GM12878 (cell line): Measurements from ENCODE around the gene SNX32. TPM values are rescaled to one million over a fixed set of nuclear protein-coding genes. Genes with fewer than 3 reads are reported as not detected.

ENCODE experiments used
- ETV6 ChIP-seq, 2 experiments: fragments of 450-650 bp in 1 of 2; IDR thresholded peaks in 1 of 2; conservative IDR thresholded peaks in 1 of 2; 2 replicates each; pipeline ENCODE4 v1.6.1; 2014; ENCODE audit warnings: antibody characterized with exemption in 1 of 2, borderline replicate concordance in 1 of 2, low read depth in 1 of 2, mild to moderate bottlenecking in 1 of 2, moderate library complexity in 1 of 2
- HDGF ChIP-seq: fragments of 450-650 bp; IDR thresholded peaks from 2 replicates; pipeline ENCODE4 v1.6.1; 2016; ENCODE audit warnings: antibody characterized with exemption
- MTA2 ChIP-seq: fragments of 450-650 bp; IDR thresholded peaks from 2 replicates; pipeline ENCODE4 v1.6.1; 2016; ENCODE audit warnings: low read depth, mild to moderate bottlenecking, moderate library complexity
- MXI1 ChIP-seq: fragments of 150-350 bp; IDR thresholded peaks from 2 replicates; pipeline ENCODE4 v1.6.1; 2011; ENCODE audit warnings: low read depth, mild to moderate bottlenecking, inconsistent platforms, low read length, improper control_type of control experiment
- POLR2AphosphoS2 ChIP-seq: IDR thresholded peaks from 2 replicates; pipeline ENCODE4 v1.6.1; 2011; ENCODE audit warnings: low read depth, mild to moderate bottlenecking, low read length, improper control_type of control experiment, moderate library complexity
- SRF ChIP-seq, 2 experiments: IDR thresholded peaks; 2 replicates each; pipeline ENCODE4 v1.6.1; 2011; ENCODE audit warnings: low read depth in 2 of 2, low read length in 2 of 2, mild to moderate bottlenecking in 1 of 2, moderate library complexity in 1 of 2
- ZNF384 ChIP-seq: IDR thresholded peaks from 2 replicates; pipeline ENCODE4 v1.6.1; 2012; ENCODE audit warnings: low read depth, mild to moderate bottlenecking, low read length, improper control_type of control experiment, borderline replicate concordance
- polyA plus RNA-seq, 11 experiments: library from polyadenylated mRNA; depleted of rRNA in 4 of 11; unstranded in 6 of 11; stranded (reverse) in 5 of 11; fragments of >200 nt; fragmentation: Nextera tagmentation in 4 of 11; fragmentation: Illumina TruSeq in 1 of 11; extraction: Ambion mirVana in 4 of 11; extraction: Trizol in 1 of 11; gene quantifications; 1 replicate in 1 of 11; 2 replicates in 10 of 11; pipeline versions ENCODE4 v1.2.1 to v1.2.3, GENCODE V29; 2011 to 2016; ENCODE audit warnings: inconsistent platforms in 2 of 11, missing spikeins in 2 of 11, low read depth in 1 of 11
- total RNA-seq, 4 experiments: library from RNA; depleted of rRNA in 3 of 4; stranded (reverse); fragments of >200 nt in 3 of 4; fragmentation: Illumina TruSeq in 1 of 4; extraction: Trizol in 1 of 4; gene quantifications; 2 replicates each; pipeline versions ENCODE4 v1.2.1 to v1.2.3, GENCODE V29; 2013 to 2021
- TF ChIP-seq, protein P1 (sequence below): fragments of 450-650 bp; IDR thresholded peaks from 2 replicates; pipeline ENCODE4 v1.6.1; 2018; ENCODE audit warnings: mild to moderate bottlenecking, low read depth, moderate library complexity; ENCODE audit not compliant: partially characterized antibody
- TF ChIP-seq, protein P2 (sequence below): fragments of 450-650 bp; IDR thresholded peaks from 2 replicates; pipeline ENCODE4 v1.6.1; 2016; ENCODE audit warnings: mild to moderate bottlenecking
- TF ChIP-seq, protein P3 (sequence below): IDR thresholded peaks from 2 replicates; pipeline ENCODE4 v1.6.1; 2012; ENCODE audit warnings: low read depth, low read length, improper control_type of control experiment
- TF ChIP-seq, protein P4 (sequence below): fragments of 450-650 bp; conservative IDR thresholded peaks from 2 replicates; pipeline ENCODE4 v1.6.1; 2017; ENCODE audit warnings: mild to moderate bottlenecking, moderate library complexity
- TF ChIP-seq, protein P5 (sequence below): IDR thresholded peaks from 2 replicates; pipeline ENCODE4 v1.6.1; 2011; ENCODE audit warnings: borderline replicate concordance, low read depth, mild to moderate bottlenecking, moderate library complexity, mixed read lengths, low read length; ENCODE audit not compliant: insufficient read depth; ENCODE audit errors: extremely low read length
- TF ChIP-seq, protein P6 (sequence below): fragments of 450-650 bp; IDR thresholded peaks from 2 replicates; pipeline ENCODE4 v1.6.1; 2016; ENCODE audit warnings: mild to moderate bottlenecking, moderate library complexity, borderline replicate concordance

The SNX32 gene
- total and polyA plus RNA-seq, 10 of the 15 experiments (the other 5 are each of a cell fraction or from before 2014, with no cell fraction given) = 0.04 to 1.5 (median 0.11) TPM; not detected in 1

DNA sequence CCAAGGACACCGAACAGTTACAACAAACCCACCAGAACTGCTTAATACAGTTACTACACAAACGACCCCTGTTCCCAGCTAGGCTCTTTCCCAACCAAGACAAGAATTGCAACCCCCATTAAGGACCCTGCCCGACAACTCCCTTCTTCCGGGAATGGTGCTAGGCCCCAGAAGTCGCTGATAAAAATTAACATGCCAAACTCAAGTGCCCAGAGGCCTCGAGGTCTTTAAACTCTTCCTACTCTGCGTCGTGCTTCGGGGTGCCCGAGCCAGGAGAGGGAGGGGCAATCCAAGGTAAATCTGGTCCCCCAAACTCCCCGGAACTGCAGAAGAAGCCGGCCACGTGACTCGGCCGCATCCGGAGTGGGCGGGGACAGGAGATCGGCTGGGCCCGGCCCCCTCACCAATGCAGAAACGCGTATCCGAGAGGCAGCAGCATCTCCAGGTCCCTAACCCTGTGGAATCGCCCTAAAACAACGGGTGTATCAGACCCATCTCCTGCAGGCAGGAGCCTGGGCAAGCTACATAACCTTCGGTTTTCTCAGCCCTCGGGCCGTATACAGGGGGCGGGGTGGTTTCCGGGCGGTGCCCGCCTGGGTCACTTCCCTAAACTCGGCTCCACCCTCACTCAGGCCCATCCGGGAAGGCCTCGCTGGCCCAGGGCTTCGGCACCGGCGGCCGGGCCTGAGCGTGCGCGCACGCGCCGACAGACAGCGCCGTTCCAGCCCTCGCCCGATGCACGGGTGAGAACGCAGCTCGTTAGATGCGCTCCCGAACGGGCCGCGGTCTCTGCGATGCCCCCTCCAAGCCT, 23.1 kb downstream of the SNX32 start (continued):
- TF ChIP-seq, protein P1, sequence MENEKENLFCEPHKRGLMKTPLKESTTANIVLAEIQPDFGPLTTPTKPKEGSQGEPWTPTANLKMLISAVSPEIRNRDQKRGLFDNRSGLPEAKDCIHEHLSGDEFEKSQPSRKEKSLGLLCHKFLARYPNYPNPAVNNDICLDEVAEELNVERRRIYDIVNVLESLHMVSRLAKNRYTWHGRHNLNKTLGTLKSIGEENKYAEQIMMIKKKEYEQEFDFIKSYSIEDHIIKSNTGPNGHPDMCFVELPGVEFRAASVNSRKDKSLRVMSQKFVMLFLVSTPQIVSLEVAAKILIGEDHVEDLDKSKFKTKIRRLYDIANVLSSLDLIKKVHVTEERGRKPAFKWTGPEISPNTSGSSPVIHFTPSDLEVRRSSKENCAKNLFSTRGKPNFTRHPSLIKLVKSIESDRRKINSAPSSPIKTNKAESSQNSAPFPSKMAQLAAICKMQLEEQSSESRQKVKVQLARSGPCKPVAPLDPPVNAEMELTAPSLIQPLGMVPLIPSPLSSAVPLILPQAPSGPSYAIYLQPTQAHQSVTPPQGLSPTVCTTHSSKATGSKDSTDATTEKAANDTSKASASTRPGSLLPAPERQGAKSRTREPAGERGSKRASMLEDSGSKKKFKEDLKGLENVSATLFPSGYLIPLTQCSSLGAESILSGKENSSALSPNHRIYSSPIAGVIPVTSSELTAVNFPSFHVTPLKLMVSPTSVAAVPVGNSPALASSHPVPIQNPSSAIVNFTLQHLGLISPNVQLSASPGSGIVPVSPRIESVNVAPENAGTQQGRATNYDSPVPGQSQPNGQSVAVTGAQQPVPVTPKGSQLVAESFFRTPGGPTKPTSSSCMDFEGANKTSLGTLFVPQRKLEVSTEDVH = peak; percentile 85
- TF ChIP-seq ZNF384 (0 out of 2 replicates have a peak, but pooled peaks have one; percentile 6), SRF (IDR thresholded peaks at IDR 0.05; ENCODE audit: low read depth in 2 of 2, low read length in 2 of 2) (peak in 1 of 2 experiments; percentile 20; a peak in 1 of 4 replicates), POLR2AphosphoS2 (0 out of 2 replicates have a peak, but pooled peaks have one; percentile 39), MXI1 (peak; percentile 80), MTA2 (0 out of 2 replicates have a peak, but pooled peaks have one; percentile 9), ETV6 (conservative IDR thresholded peaks at IDR 0.05 in 1 of 2, IDR thresholded peaks at IDR 0.05 in 1 of 2; ENCODE audit: borderline replicate concordance in 1 of 2, low read depth in 1 of 2) (0 out of 4 replicates have a peak, but pooled peaks of 1 of the 2 experiments have one; percentile 8), HDGF (peak; percentile 63; the same call in 1 of the 2 replicates)
- TF ChIP-seq, protein P2, sequence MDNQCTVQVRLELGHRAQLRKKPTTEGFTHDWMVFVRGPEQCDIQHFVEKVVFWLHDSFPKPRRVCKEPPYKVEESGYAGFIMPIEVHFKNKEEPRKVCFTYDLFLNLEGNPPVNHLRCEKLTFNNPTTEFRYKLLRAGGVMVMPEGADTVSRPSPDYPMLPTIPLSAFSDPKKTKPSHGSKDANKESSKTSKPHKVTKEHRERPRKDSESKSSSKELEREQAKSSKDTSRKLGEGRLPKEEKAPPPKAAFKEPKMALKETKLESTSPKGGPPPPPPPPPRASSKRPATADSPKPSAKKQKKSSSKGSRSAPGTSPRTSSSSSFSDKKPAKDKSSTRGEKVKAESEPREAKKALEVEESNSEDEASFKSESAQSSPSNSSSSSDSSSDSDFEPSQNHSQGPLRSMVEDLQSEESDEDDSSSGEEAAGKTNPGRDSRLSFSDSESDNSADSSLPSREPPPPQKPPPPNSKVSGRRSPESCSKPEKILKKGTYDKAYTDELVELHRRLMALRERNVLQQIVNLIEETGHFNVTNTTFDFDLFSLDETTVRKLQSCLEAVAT = 0 out of 2 replicates have a peak, but pooled peaks have one; percentile 51
- TF ChIP-seq, protein P3, sequence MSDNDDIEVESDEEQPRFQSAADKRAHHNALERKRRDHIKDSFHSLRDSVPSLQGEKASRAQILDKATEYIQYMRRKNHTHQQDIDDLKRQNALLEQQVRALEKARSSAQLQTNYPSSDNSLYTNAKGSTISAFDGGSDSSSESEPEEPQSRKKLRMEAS = peak; percentile 63; the same call in 1 of the 2 replicates
- TF ChIP-seq, protein P4, sequence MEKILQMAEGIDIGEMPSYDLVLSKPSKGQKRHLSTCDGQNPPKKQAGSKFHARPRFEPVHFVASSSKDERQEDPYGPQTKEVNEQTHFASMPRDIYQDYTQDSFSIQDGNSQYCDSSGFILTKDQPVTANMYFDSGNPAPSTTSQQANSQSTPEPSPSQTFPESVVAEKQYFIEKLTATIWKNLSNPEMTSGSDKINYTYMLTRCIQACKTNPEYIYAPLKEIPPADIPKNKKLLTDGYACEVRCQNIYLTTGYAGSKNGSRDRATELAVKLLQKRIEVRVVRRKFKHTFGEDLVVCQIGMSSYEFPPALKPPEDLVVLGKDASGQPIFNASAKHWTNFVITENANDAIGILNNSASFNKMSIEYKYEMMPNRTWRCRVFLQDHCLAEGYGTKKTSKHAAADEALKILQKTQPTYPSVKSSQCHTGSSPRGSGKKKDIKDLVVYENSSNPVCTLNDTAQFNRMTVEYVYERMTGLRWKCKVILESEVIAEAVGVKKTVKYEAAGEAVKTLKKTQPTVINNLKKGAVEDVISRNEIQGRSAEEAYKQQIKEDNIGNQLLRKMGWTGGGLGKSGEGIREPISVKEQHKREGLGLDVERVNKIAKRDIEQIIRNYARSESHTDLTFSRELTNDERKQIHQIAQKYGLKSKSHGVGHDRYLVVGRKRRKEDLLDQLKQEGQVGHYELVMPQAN = peak; percentile 78; the same call in 1 of the 2 replicates
- TF ChIP-seq, protein P5, sequence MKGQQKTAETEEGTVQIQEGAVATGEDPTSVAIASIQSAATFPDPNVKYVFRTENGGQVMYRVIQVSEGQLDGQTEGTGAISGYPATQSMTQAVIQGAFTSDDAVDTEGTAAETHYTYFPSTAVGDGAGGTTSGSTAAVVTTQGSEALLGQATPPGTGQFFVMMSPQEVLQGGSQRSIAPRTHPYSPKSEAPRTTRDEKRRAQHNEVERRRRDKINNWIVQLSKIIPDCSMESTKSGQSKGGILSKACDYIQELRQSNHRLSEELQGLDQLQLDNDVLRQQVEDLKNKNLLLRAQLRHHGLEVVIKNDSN = peak; percentile 94
- TF ChIP-seq, protein P6, sequence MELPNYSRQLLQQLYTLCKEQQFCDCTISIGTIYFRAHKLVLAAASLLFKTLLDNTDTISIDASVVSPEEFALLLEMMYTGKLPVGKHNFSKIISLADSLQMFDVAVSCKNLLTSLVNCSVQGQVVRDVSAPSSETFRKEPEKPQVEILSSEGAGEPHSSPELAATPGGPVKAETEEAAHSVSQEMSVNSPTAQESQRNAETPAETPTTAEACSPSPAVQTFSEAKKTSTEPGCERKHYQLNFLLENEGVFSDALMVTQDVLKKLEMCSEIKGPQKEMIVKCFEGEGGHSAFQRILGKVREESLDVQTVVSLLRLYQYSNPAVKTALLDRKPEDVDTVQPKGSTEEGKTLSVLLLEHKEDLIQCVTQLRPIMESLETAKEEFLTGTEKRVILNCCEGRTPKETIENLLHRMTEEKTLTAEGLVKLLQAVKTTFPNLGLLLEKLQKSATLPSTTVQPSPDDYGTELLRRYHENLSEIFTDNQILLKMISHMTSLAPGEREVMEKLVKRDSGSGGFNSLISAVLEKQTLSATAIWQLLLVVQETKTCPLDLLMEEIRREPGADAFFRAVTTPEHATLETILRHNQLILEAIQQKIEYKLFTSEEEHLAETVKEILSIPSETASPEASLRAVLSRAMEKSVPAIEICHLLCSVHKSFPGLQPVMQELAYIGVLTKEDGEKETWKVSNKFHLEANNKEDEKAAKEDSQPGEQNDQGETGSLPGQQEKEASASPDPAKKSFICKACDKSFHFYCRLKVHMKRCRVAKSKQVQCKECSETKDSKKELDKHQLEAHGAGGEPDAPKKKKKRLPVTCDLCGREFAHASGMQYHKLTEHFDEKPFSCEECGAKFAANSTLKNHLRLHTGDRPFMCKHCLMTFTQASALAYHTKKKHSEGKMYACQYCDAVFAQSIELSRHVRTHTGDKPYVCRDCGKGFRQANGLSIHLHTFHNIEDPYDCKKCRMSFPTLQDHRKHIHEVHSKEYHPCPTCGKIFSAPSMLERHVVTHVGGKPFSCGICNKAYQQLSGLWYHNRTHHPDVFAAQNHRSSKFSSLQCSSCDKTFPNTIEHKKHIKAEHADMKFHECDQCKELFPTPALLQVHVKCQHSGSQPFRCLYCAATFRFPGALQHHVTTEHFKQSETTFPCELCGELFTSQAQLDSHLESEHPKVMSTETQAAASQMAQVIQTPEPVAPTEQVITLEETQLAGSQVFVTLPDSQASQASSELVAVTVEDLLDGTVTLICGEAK = peak; percentile 87; the same call in 1 of the 2 replicates
